HUES64 (cell line): ENCODE data around the gene RAB40B.

Experiments used
- H3K27ac ChIP-seq: 2 replicates; pipeline ENCODE4 v1.7.0; 2013; ENCODE audit warnings: low read depth, low read length, inconsistent platforms
- H3K27me3 ChIP-seq: 2 replicates; pipeline ENCODE4 v1.6.1; 2013; ENCODE audit warnings: mild to moderate bottlenecking, low read length; ENCODE audit not compliant: insufficient read depth
- H3K36me3 ChIP-seq: 2 replicates; pipeline ENCODE4 v1.6.1; 2013; ENCODE audit warnings: mild to moderate bottlenecking, low read length; ENCODE audit not compliant: insufficient read depth
- H3K4me1 ChIP-seq: 2 replicates; pipeline ENCODE4 v1.6.1; 2013; ENCODE audit warnings: mild to moderate bottlenecking, low read length, moderate library complexity; ENCODE audit not compliant: insufficient read depth
- H3K4me3 ChIP-seq: 2 replicates; pipeline ENCODE4 v1.5.1; 2013; ENCODE audit warnings: mild to moderate bottlenecking, low read length, moderate library complexity
- H3K9ac ChIP-seq: 2 replicates; pipeline ENCODE4 v1.6.1; 2013; ENCODE audit warnings: mild to moderate bottlenecking, low read depth, low read length
- H3K9me3 ChIP-seq: 2 replicates; pipeline ENCODE4 v1.6.1; 2013; ENCODE audit warnings: low read depth, low read length; ENCODE audit not compliant: insufficient read depth
- WGBS: fragments of 150-250, 120-280 bp; methylation state at CpG from one replicate; pipeline ENCODE4 v1.1.7; 2013; ENCODE audit warnings: missing lambda C conversion rate; 5-methylcytosine and 5-hydroxymethylcytosine counted together

The RAB40B gene

GRCh38 chr17:82710499-82711232 lies 12.2 kb upstream of the RAB40B start:
- no peaks in the 10 kb centered on the region for H3K36me3 ChIP-seq
- H3K9ac ChIP-seq: no peak overlapping the region
- no peak overlapping the region for H3K4me3 ChIP-seq
- H3K27me3 ChIP-seq: no peaks in the 10 kb centered on the region
- 85% methylated on average over 29 of the region's 29 CpGs for WGBS
- no peaks in the 10 kb centered on the region for H3K4me1 ChIP-seq
- no peak overlapping the region for H3K27ac ChIP-seq
- no peaks in the 10 kb centered on the region for H3K9me3 ChIP-seq

GRCh38 chr17:82709676-82710498 lies 11.4 kb upstream of the RAB40B start:
- Histone ChIP-seq H3K27ac (no peak overlapping the region), H3K36me3 (no peaks in the 10 kb centered on the region), H3K9ac (no peak overlapping the region), H3K4me1 (no peaks in the 10 kb centered on the region), H3K4me3 (no peak overlapping the region), H3K9me3 (no peaks in the 10 kb centered on the region), H3K27me3 (no peaks in the 10 kb centered on the region)
- 93% methylated on average over 25 of the region's 25 CpGs for WGBS

DNA sequence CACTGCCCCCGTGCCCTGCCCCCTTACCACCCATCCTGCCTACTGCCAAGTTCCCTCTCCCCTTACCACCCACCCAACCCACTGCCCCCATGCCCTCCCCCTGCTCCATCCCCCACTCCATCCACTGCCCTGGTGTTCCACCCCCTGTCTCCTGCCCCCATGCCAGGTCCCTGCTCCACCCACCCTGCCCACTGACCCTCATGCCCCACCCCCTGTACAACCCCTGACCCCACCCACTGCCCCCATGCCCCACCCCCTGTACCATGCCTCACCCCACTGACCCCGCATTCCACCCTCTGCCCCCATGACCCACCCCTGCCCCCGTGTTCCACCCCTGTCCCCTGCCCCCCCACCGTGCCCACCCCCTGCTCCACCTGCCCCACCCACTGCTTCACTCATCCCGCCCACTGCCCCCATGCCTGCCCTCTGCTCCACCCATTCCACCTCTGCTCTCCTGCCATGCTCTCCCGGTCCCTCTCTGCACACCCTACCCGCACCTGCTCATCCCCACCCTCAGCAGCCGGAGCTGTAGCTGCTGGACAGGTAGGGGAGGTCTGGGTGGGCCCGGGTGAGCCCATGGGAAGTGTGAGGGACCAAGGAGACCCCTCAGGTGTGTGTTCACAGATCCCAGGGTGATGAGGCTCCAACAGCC lies 10.7 kb upstream of the RAB40B start:
- Histone ChIP-seq H3K27ac (no peak overlapping the region), H3K36me3 (no peaks in the 10 kb centered on the region), H3K9me3 (no peaks in the 10 kb centered on the region), H3K9ac (no peak overlapping the region), H3K4me1 (no peaks in the 10 kb centered on the region), H3K4me3 (no peak overlapping the region), H3K27me3 (no peaks in the 10 kb centered on the region)
- WGBS: 70% methylated on average over 4 of the region's 9 CpGs

DNA sequence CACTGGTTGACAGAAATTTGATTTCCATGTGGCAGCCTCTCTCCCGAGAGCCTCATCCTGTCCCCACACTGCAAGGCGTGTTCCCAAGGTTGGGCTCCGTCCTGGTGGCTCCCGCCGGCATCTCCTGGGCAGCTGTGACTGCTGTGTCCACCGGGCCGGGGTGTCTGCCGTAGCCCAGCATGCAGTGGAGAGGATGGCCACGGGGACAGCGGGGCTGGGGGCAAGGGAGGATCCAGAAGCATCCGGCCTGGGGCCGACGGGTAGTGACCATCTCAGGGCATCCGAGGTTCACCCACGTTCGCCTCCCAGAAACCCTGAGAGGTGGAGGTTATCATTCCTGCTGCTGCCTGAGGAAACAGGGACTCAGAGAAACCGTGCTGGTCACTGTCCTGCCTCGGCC lies 7.3 kb upstream of the RAB40B start:
- Histone ChIP-seq H3K27me3 (peaks cover 4% of the 10 kb centered on the region; the same call in 1 of the 2 replicates), H3K4me1 (no peaks in the 10 kb centered on the region), H3K9ac (no peak overlapping the region), H3K4me3 (no peak overlapping the region), H3K36me3 (no peaks in the 10 kb centered on the region), H3K27ac (no peak overlapping the region), H3K9me3 (no peaks in the 10 kb centered on the region)
- WGBS: 91% methylated on average over 18 of the region's 18 CpGs

GRCh38 chr17:82704886-82705285 lies 6.4 kb upstream of the RAB40B start:
- no peak overlapping the region for H3K27ac ChIP-seq
- 84% methylated on average over 13 of the region's 13 CpGs for WGBS
- H3K27me3 ChIP-seq: peaks cover 12% of the 10 kb centered on the region
- no peaks in the 10 kb centered on the region for H3K9me3 ChIP-seq
- H3K9ac ChIP-seq: no peak overlapping the region
- H3K36me3 ChIP-seq: no peaks in the 10 kb centered on the region
- no peak overlapping the region for H3K4me3 ChIP-seq
- no peaks in the 10 kb centered on the region for H3K4me1 ChIP-seq

DNA sequence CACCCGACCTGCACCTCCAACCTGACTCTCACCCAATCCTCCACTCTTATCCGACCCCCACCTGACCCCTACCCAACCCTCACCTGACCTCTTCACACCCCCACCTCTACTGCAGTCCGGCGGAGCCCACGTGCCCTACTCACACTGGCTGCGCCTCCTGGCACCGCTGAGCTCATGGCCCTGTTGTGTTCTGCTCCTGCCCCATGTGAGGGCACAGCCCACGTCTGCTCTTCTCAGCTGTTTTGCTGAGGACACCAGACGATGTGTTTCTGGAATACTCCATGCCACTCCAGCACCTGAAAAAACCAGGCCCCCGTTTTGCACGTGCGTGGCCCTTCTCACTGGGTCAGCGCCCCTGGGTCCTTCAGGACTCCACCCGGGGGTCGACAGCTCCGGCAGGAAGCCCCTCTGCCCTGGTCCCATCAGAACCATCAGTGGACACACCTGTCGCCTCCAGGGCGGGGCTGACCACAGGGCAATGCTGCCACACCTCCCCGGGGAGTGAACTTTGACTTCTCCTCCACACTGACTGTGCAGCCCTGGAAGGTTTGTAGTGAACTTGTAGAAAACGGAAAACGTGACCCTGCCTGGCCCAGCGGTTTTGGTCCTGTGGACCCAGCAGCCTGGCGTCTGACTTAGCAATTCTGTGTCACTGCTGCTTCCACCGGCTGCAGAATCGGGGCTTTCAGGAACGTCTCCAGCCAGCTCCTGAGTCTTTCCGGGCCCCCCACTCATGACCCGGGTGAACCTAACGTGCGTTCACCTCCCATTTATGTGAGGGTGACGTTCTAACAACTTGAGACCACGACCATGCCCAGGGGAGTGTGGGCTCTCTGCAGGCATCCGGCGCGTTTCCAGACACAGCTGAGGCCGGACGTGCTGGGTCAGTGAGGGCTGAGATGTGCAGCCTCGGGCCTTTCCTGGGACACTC lies 5.7 kb upstream of the RAB40B start:
- Histone ChIP-seq H3K4me3 (no peak overlapping the region), H3K27me3 (peaks cover 19% of the 10 kb centered on the region), H3K27ac (no peak overlapping the region), H3K9ac (no peak overlapping the region), H3K9me3 (no peaks in the 10 kb centered on the region), H3K36me3 (no peaks in the 10 kb centered on the region), H3K4me1 (no peaks in the 10 kb centered on the region)
- WGBS: 88% methylated on average over 38 of the region's 38 CpGs

GRCh38 chr17:82703036-82703745 lies 4.7 kb upstream of the RAB40B start:
- H3K36me3 ChIP-seq: no peaks in the 10 kb centered on the region
- H3K27me3 ChIP-seq: peaks cover 23% of the 10 kb centered on the region
- H3K9ac ChIP-seq: no peak overlapping the region
- no peak overlapping the region for H3K27ac ChIP-seq
- WGBS: 86% methylated on average over 26 of the region's 26 CpGs
- no peaks in the 10 kb centered on the region for H3K9me3 ChIP-seq
- no peak overlapping the region for H3K4me3 ChIP-seq
- no peaks in the 10 kb centered on the region for H3K4me1 ChIP-seq

- Histone ChIP-seq H3K27ac (no peak overlapping the region), H3K9ac (no peak overlapping the region), H3K4me1 (no peaks in the 10 kb centered on the region), H3K36me3 (no peaks in the 10 kb centered on the region), H3K9me3 (no peaks in the 10 kb centered on the region), H3K4me3 (no peak overlapping the region), H3K27me3 (peaks cover 30% of the 10 kb centered on the region)
- WGBS: 81% methylated on average over 20 of the region's 20 CpGs
Measured at GRCh38 chr17:82702231-82702927, 3.9 kb upstream of the RAB40B start.

GRCh38 chr17:82699551-82699950 lies 1.1 kb upstream of the RAB40B start:
- no peaks in the 10 kb centered on the region for H3K4me1 ChIP-seq
- peaks cover 50% of the 10 kb centered on the region for H3K27me3 ChIP-seq
- H3K9ac ChIP-seq: no peak overlapping the region
- H3K9me3 ChIP-seq: no peaks in the 10 kb centered on the region
- H3K36me3 ChIP-seq: no peaks in the 10 kb centered on the region
- H3K4me3 ChIP-seq: peak overlapping the region; percentile 70; the same call in 1 of the 2 replicates
- no peak overlapping the region for H3K27ac ChIP-seq
- 81% methylated on average over 10 of the region's 13 CpGs for WGBS
